GM12801 (cell line): Measurements from ENCODE around the gene FHL1.

Source experiments
- TF ChIP-seq, protein P1 (sequence below): IDR thresholded peaks from one replicate; pipeline ENCODE4 v1.5.1; 2011; ENCODE audit warnings: control low read depth; ENCODE audit not compliant: insufficient read length; ENCODE audit errors: extremely low read depth

Gene FHL1

DNA sequence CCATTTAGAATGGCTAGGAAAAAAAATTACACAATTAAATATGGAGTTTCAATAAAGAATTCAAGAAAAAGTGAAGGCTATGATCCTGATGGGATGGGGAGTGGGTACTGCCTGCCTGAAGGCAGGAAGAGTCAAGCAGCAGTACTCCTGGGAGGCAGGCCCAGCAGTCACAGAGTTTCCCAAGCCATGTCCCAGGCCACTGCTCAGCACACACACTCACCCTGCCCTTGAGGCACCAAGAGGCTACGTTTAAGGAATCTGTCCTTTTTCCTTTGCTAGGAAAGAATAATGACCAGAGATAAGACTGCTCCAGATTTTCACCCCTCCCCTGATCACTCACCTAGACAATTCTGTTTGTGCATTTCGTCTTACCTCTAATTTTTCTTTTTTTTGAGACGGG lies 73.6 kb downstream of the FHL1 start:
- TF ChIP-seq, protein P1, sequence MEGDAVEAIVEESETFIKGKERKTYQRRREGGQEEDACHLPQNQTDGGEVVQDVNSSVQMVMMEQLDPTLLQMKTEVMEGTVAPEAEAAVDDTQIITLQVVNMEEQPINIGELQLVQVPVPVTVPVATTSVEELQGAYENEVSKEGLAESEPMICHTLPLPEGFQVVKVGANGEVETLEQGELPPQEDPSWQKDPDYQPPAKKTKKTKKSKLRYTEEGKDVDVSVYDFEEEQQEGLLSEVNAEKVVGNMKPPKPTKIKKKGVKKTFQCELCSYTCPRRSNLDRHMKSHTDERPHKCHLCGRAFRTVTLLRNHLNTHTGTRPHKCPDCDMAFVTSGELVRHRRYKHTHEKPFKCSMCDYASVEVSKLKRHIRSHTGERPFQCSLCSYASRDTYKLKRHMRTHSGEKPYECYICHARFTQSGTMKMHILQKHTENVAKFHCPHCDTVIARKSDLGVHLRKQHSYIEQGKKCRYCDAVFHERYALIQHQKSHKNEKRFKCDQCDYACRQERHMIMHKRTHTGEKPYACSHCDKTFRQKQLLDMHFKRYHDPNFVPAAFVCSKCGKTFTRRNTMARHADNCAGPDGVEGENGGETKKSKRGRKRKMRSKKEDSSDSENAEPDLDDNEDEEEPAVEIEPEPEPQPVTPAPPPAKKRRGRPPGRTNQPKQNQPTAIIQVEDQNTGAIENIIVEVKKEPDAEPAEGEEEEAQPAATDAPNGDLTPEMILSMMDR = no peak

DNA sequence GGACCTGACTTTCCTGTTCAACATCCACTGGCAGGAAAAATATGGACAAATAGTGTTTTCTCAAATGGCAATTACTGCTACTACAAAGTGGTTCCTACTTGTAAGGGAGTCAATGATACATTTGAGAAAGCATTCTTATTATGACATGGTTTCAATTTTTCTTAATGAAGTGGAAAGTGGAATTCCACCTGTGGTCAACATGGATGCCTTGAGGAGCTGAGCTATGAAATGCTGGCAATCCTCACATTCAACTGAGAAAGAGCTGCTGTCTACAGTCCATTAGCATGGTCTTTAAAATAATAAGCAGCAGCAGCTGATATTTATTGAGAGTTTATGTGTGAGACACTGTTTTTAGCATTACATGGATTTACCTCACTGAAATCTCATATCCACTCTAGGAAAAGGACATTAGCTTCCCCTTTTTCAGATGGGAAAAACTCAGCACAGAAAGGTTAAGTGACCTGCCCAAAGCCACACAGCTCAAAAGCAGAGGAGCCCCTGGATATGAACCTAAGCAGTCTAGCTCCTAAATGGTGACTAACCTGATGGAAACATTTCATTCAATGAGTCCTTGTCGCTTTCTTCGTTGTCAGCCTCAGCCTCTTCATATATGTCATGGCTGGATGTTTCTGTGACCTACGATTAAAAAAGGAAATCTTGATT lies 74.6 kb downstream of the FHL1 start:
- TF ChIP-seq, protein P1 = no peak

DNA sequence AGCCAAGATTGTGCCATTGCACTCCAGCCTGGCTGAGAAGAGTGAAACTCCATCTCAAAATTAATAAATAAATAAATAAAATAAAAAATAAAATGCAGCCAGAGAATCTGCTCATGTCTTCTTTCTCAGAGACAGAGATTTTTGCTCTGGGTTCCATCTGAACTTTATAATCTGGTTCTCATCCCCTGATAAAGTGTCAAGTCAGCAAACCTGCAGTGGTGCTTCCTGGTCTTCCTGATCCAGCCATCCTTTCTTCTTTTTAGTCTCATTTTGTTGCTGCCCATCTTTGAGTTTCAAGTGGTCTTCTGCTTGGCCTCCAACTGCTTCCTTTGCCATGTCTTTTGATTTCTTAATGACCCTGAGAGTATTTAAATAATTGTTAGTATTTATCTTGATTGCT lies 79.7 kb downstream of the FHL1 start:
- TF ChIP-seq, protein P1 = no peak

DNA sequence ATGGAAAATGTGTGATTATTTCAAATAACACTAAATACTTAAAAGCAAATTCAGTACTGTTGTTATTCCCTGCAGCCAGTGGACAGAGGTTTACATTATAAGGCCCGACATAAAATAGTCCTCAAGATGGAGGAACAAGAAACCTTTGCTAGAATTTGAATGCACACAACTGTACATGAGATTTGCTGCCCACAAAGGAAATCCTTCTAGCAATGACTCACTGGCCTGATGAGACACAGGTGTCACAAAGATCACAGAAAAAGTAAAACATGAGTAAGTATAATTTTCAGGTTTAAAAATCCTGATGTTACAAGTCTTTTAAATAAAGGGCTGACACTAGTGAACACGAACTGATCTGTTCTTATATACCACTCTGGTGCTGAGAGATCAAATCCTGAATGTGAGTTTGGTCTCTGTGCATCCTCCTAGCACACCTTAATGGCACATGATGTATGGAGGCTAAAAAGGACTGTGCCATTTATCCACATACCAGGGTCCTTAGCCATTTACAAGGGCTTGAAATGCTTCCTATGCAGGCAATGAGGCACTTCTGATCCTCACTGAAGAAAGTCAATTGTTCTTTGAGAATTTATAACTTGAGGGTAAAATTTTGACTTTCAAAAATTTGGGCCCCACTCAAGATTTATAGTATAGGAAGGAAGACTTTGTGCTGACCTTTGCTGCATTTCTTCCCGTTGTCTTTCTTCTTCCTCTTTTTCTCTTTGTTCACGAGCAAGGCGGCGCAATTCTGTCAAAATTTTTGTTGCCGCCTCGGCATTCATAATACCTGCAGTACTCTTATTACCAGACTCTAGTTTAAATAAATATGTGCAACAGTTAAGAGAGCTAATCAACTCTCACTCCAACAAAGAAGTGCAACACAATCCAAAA lies 80.9 kb downstream of the FHL1 start:
- TF ChIP-seq, protein P1 = no peak

DNA sequence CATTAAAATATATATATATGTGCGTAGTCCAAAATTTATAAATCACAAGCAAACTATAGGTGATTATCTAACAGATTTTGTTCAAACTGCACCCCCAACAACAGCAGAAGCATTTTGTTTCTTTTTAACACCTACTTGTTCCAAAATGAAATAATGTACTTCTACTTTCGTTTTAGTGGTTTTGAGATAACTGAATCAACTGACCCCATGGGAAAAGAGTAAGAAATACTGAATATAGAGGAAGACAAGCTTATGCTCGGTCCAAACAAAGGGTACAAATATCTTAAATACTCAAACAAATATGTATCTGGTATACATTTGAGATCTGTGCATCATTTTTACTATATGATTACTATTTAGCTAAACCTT lies 81.5 kb downstream of the FHL1 start:
- TF ChIP-seq, protein P1 = no peak

DNA sequence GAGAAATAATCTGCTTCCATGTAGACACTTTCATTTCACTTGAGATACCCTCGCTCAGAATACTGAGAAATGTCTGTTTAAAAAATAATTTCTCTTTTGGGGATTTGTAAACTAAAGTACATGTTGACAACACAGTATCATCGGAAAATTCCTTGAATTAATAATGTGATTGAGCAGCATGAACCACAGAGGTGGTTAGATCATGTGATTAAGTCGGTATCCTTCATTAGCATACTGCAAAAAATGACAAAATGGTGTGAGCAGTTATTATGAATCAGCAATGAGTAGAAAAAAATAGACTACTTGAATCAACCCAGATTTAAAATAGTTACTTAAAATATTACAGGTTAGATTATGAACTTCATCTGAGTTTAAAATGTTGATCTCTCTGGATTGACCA lies 89.7 kb downstream of the FHL1 start:
- TF ChIP-seq, protein P1 = no peak

DNA sequence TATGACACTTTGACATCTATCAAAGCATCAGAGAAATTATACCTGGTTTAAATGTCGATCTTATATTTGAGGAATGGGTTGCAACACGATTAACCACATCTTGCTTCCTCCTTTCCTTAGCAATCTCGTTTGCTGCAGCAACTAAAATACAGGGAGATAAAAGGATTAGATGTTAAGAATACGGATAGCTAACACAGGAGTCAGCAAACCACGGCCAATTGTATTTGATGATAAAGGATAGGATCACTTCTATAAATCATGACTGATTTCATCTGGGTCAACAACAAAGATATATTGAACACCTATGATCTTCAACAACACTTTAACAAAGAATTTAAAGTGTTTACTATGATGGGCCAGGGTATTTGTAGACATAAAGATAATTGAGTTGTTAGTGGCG lies 98.9 kb downstream of the FHL1 start:
- TF ChIP-seq, protein P1 = no peak
